Measurements from ENCODE around the gene TTC27. TPM values are rescaled to one million over a fixed set of nuclear protein-coding genes. Genes with fewer than 3 reads are reported as not detected.

The TTC27 gene
- total and polyA plus RNA-seq, 2 of the 13 experiments (the other 11 are each of a cell fraction or from before 2014, with no cell fraction given): 26.7 to 44.7 TPM

- Histone ChIP-seq H3K9me3 (ENCODE audit: low read length) (no peaks in the 10 kb centered on the region), H4K20me1 (ENCODE audit: insufficient read depth, low read length) (no peaks in the 10 kb centered on the region), H3K9ac (ENCODE audit: insufficient read depth, low read depth, low read length) (no peak overlapping the region), H3K4me2 (ENCODE audit: low read depth, low read length) (no peak overlapping the region), H3K4me1 (ENCODE audit: insufficient read depth, low read length) (no peaks in the 10 kb centered on the region), H3K27me3 (ENCODE audit: control insufficient read depth in 1 of 2, insufficient read depth in 2 of 2, low read length in 2 of 2) (no peaks in the 10 kb centered on the region), H3K4me3 (replicated peaks in 1 of 3; ENCODE audit: insufficient read depth in 1 of 3, low read depth in 2 of 3, low read length in 3 of 3) (no peak overlapping the region), H3K36me3 (replicated peaks in 1 of 2; ENCODE audit: control insufficient read depth in 1 of 2, insufficient read depth in 2 of 2, low read length in 2 of 2) (peaks cover 0 to 1% of the 10 kb centered on the region in 2 experiments; a peak in 1 of 5 replicates), H3K79me2 (ENCODE audit: insufficient read depth, low read length) (no peaks in the 10 kb centered on the region), H3K27ac (ENCODE audit: extremely low read length, insufficient read depth, low read length) (no peak overlapping the region), H2AFZ (ENCODE audit: low read length) (no peak overlapping the region)
- in situ Hi-C loops (cut with HindIII; ENCODE audit: extremely low pct_ligation_motif_present, low pct_unique_long_range_greater_than_20kb) (no loop called here), intact Hi-C loops (cut with micrococcal nuclease; ENCODE audit: unreplicated experiment) (no loop called here)
- CTCF ChIA-PET (ENCODE audit: low intra/inter-chr PET ratio, low total read pairs): no interaction called here
- no TSS peak for BruUV-seq (replicated peaks)
- WGBS (ENCODE audit: low lambda C conversion rate): 97% methylated on average over 4 of the region's 4 CpGs
- ATAC-seq (no peak), DNase-seq (ENCODE audit: low spot score) (no peak), FAIRE-seq (no peak)
- POLR2A ChIA-PET: no interaction called here
- TF ChIP-seq AHR (CRISPR knock-in tag; IDR thresholded peaks at IDR 0.05) (no peak), ZNF205 (CRISPR knock-in tag; IDR thresholded peaks at IDR 0.05) (no peak), NFYB (CRISPR knock-in tag; IDR thresholded peaks at IDR 0.05) (no peak), ZNF710 (CRISPR knock-in tag; IDR thresholded peaks at IDR 0.05; ENCODE audit: borderline replicate concordance) (no peak), ZNF367 (CRISPR knock-in tag; IDR thresholded peaks at IDR 0.05; ENCODE audit: borderline replicate concordance) (no peak), ZNF354B (CRISPR knock-in tag; IDR thresholded peaks at IDR 0.05) (no peak), TBX2 (CRISPR knock-in tag; IDR thresholded peaks at IDR 0.05; ENCODE audit: borderline replicate concordance) (no peak), ZNF772 (CRISPR knock-in tag; IDR thresholded peaks at IDR 0.05) (no peak), ZNF180 (CRISPR knock-in tag; IDR thresholded peaks at IDR 0.05; ENCODE audit: borderline replicate concordance, low read depth) (no peak), AGO2 (optimal IDR thresholded peaks at IDR 0.05; ENCODE audit: low read depth, low read length) (no peak), EZH2 (conservative IDR thresholded peaks at IDR 0.05; ENCODE audit: low read depth, low read length) (no peak), MAFF (IDR thresholded peaks at IDR 0.05; ENCODE audit: low read depth, low read length) (no peak), STAT5B (CRISPR knock-in tag; IDR thresholded peaks at IDR 0.05) (no peak), SPEN (CRISPR knock-in tag; IDR thresholded peaks at IDR 0.05; ENCODE audit: low read depth) (no peak), JDP2 (CRISPR knock-in tag; IDR thresholded peaks at IDR 0.05; ENCODE audit: borderline replicate concordance) (no peak), ZNF563 (CRISPR knock-in tag; IDR thresholded peaks at IDR 0.05) (no peak), THAP7 (CRISPR knock-in tag; IDR thresholded peaks at IDR 0.05) (no peak), SMC3 (IDR thresholded peaks at IDR 0.05; ENCODE audit: low read length) (no peak)
These were observed 68.6 kb downstream of the TTC27 start for GRCh38 chr2:32696439-32696838.

All from HepG2 (cell line).